A673 (cell line): Measurements from ENCODE around the gene LIMS2.

ENCODE experiments used
- EZH2 ChIP-seq: fragments of 200-600 bp; sonication (generic); IDR thresholded peaks from 2 replicates; pipeline ENCODE4 v1.6.1; 2017; ENCODE audit warnings: borderline replicate concordance, low read depth, mild to moderate bottlenecking, mixed read lengths, antibody characterized with exemption, low read length; ENCODE audit not compliant: poor library complexity, severe bottlenecking
- TF ChIP-seq, protein P1 (sequence below): fragments of 300-800, 200-600 bp; sonication (generic); conservative IDR thresholded peaks from 2 replicates; pipeline ENCODE4 v1.5.1; 2017; ENCODE audit warnings: low read depth, mild to moderate bottlenecking, antibody characterized with exemption, low read length, moderate library complexity, mixed read lengths

DNA sequence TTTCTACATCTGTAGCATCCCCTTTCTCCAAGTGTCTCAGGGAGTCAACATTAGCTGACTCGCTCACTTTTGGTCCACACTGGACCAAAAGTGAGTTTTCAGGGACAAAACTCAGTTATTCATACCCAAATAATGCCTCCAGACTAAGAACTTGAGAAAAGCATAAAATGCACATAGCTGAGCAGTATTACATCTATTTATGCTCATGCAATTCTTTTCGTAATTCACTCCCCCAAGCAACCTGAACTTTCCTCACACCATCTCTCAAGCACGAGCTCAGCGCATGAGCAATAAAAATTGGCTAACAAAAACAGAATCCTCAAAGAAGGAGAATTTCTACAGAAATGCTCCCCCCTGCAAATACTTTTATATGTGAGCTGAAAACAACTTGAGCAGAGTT, 42.9 kb upstream of the LIMS2 start:
- TF ChIP-seq, protein P1, sequence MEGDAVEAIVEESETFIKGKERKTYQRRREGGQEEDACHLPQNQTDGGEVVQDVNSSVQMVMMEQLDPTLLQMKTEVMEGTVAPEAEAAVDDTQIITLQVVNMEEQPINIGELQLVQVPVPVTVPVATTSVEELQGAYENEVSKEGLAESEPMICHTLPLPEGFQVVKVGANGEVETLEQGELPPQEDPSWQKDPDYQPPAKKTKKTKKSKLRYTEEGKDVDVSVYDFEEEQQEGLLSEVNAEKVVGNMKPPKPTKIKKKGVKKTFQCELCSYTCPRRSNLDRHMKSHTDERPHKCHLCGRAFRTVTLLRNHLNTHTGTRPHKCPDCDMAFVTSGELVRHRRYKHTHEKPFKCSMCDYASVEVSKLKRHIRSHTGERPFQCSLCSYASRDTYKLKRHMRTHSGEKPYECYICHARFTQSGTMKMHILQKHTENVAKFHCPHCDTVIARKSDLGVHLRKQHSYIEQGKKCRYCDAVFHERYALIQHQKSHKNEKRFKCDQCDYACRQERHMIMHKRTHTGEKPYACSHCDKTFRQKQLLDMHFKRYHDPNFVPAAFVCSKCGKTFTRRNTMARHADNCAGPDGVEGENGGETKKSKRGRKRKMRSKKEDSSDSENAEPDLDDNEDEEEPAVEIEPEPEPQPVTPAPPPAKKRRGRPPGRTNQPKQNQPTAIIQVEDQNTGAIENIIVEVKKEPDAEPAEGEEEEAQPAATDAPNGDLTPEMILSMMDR, result no peak
- TF ChIP-seq EZH2, result no peak
